ENCODE measurements around the gene TSPAN11. TPM values are rescaled to one million over a fixed set of nuclear protein-coding genes. Genes with fewer than 3 reads are reported as not detected.

Gene TSPAN11
- total and polyA plus RNA-seq, 2 experiments from 2014 or later = 5.2 to 9.6 TPM

- Histone ChIP-seq H2AFZ (no peak overlapping the region), H3K4me1 (ENCODE audit: insufficient read depth) (no peaks in the 10 kb centered on the region), H3K9me3 (ENCODE audit: low read depth) (no peaks in the 10 kb centered on the region), H3K27ac (no peak overlapping the region), H3K36me3 (replicated peaks; ENCODE audit: insufficient read depth, low read depth) (no peaks in the 10 kb centered on the region), H3K4me2 (no peak overlapping the region), H3K9me2 (replicated peaks; ENCODE audit: insufficient read depth) (no peaks in the 10 kb centered on the region), H3K27me3 (no peaks in the 10 kb centered on the region), H4K20me1 (ENCODE audit: insufficient read depth, poor library complexity, severe bottlenecking) (no peaks in the 10 kb centered on the region), H3K79me2 (no peaks in the 10 kb centered on the region), H3K4me3 (no peak overlapping the region)
- 92% methylated on average over 5 of the region's 10 CpGs for WGBS (ENCODE audit: low lambda C conversion rate, missing lambda C conversion rate)
- no peak for DNase-seq (ENCODE audit: low spot score)
- TF ChIP-seq EZH2 (IDR thresholded peaks at IDR 0.05; ENCODE audit: borderline replicate concordance) = no peak
- no peak for TF ChIP-seq CTCF (IDR thresholded peaks at IDR 0.05; ENCODE audit: poor library complexity)
- no peak for TF ChIP-seq EZH2phosphoT487 (IDR thresholded peaks at IDR 0.05; ENCODE audit: low read depth, severe bottlenecking, unreplicated experiment)
Measured at GRCh38 chr12:30959778-30960177, 33.2 kb downstream of the TSPAN11 start.

- TF ChIP-seq EZH2 (IDR thresholded peaks at IDR 0.05; ENCODE audit: borderline replicate concordance) (no peak), CTCF (IDR thresholded peaks at IDR 0.05; ENCODE audit: poor library complexity) (no peak), EZH2phosphoT487 (IDR thresholded peaks at IDR 0.05; ENCODE audit: low read depth, severe bottlenecking, unreplicated experiment) (no peak)
- no peak overlapping the region for H3K4me3 ChIP-seq
- no peak for DNase-seq (ENCODE audit: low spot score)
- no peaks in the 10 kb centered on the region for H3K79me2 ChIP-seq
- no peaks in the 10 kb centered on the region for H3K4me1 ChIP-seq (ENCODE audit: insufficient read depth)
- no peak overlapping the region for H3K4me2 ChIP-seq
- H3K36me3 ChIP-seq (replicated peaks; ENCODE audit: insufficient read depth, low read depth) = no peaks in the 10 kb centered on the region
- H3K27me3 ChIP-seq = no peaks in the 10 kb centered on the region
- H3K9me2 ChIP-seq (replicated peaks; ENCODE audit: insufficient read depth) = no peaks in the 10 kb centered on the region
- no peak overlapping the region for H3K27ac ChIP-seq
- H2AFZ ChIP-seq = no peak overlapping the region
- H4K20me1 ChIP-seq (ENCODE audit: insufficient read depth, poor library complexity, severe bottlenecking) = no peaks in the 10 kb centered on the region
- no peaks in the 10 kb centered on the region for H3K9me3 ChIP-seq (ENCODE audit: low read depth)
- 92% methylated on average over 3 of the region's 3 CpGs for WGBS (ENCODE audit: low lambda C conversion rate, missing lambda C conversion rate)
Measured at GRCh38 chr12:30961030-30961429, 34.5 kb downstream of the TSPAN11 start.

GRCh38 chr12:30962047-30962446 is 35.5 kb downstream of the TSPAN11 start:
- 94% methylated on average over 2 of the region's 2 CpGs for WGBS (ENCODE audit: low lambda C conversion rate, missing lambda C conversion rate)
- Histone ChIP-seq H3K4me3 (no peak overlapping the region), H3K36me3 (replicated peaks; ENCODE audit: insufficient read depth, low read depth) (no peaks in the 10 kb centered on the region), H3K4me2 (no peak overlapping the region), H3K79me2 (no peaks in the 10 kb centered on the region), H2AFZ (no peak overlapping the region), H3K9me2 (replicated peaks; ENCODE audit: insufficient read depth) (no peaks in the 10 kb centered on the region), H3K27me3 (no peaks in the 10 kb centered on the region), H3K4me1 (ENCODE audit: insufficient read depth) (no peaks in the 10 kb centered on the region), H4K20me1 (ENCODE audit: insufficient read depth, poor library complexity, severe bottlenecking) (no peaks in the 10 kb centered on the region), H3K9me3 (ENCODE audit: low read depth) (no peaks in the 10 kb centered on the region), H3K27ac (no peak overlapping the region)
- TF ChIP-seq EZH2phosphoT487 (IDR thresholded peaks at IDR 0.05; ENCODE audit: low read depth, severe bottlenecking, unreplicated experiment) (no peak), EZH2 (IDR thresholded peaks at IDR 0.05; ENCODE audit: borderline replicate concordance) (no peak), CTCF (IDR thresholded peaks at IDR 0.05; ENCODE audit: poor library complexity) (no peak)
- DNase-seq (ENCODE audit: low spot score) = no peak

All from hepatocyte (in vitro differentiated cells).